Endothelial cell (in vitro differentiated cells): ENCODE measurements around the gene SPDYE3. TPM values are rescaled to one million over a fixed set of nuclear protein-coding genes. Genes with fewer than 3 reads are reported as not detected.
"Not testable (repeated sequence)": the region's sequence is repeated elsewhere in the genome, so short reads cannot be mapped to it uniquely, and the experiment has no call there.

Source experiments
- DNase-seq: peaks from one replicate; pipeline ENCODE4 v3.0.0; 2021; ENCODE audit warnings: low spot score
- H3K27ac Mint-ChIP-seq: one replicate; pipeline ENCODE4 v1.8.0; 2021; ENCODE audit warnings: mixed read lengths, inconsistent platforms; ENCODE audit not compliant: unreplicated experiment
- H3K27me3 Mint-ChIP-seq: one replicate; pipeline ENCODE4 v1.8.0; 2021; ENCODE audit warnings: mild to moderate bottlenecking, moderate library complexity, mixed read lengths, inconsistent platforms; ENCODE audit not compliant: unreplicated experiment
- H3K36me3 Mint-ChIP-seq: one replicate; pipeline ENCODE4 v1.8.0; 2021; ENCODE audit warnings: mild to moderate bottlenecking, low read depth, mixed read lengths, inconsistent platforms; ENCODE audit not compliant: unreplicated experiment
- H3K4me1 Mint-ChIP-seq: one replicate; pipeline ENCODE4 v1.8.0; 2021; ENCODE audit warnings: mild to moderate bottlenecking, mixed read lengths, inconsistent platforms; ENCODE audit not compliant: unreplicated experiment
- H3K4me3 Mint-ChIP-seq: one replicate; pipeline ENCODE4 v1.8.0; 2021; ENCODE audit warnings: mild to moderate bottlenecking, mixed read lengths, inconsistent platforms; ENCODE audit not compliant: unreplicated experiment
- H3K9me3 Mint-ChIP-seq: one replicate; pipeline ENCODE4 v1.8.0; 2021; ENCODE audit warnings: mixed read lengths, inconsistent platforms; ENCODE audit not compliant: unreplicated experiment
- total RNA-seq: library from RNA; stranded (reverse); fragmentation: NEBNext Ultra II Directional; extraction: Animal tissue kit (Norgen Biotek cat#: 25700); gene quantifications from one replicate; pipeline ENCODE4 v1.2.1, GENCODE V29; 2021; ENCODE audit not compliant: unreplicated experiment
- TF ChIP-seq, protein P1 (sequence below): fragments of 200-600 bp; sonication (generic); IDR thresholded peaks from one replicate; pipeline ENCODE4 v1.5.0; 2021; ENCODE audit warnings: antibody characterized with exemption; ENCODE audit not compliant: unreplicated experiment

SPDYE3 gene
- total RNA-seq, 1 donor from 2014 or later: not detected

DNA sequence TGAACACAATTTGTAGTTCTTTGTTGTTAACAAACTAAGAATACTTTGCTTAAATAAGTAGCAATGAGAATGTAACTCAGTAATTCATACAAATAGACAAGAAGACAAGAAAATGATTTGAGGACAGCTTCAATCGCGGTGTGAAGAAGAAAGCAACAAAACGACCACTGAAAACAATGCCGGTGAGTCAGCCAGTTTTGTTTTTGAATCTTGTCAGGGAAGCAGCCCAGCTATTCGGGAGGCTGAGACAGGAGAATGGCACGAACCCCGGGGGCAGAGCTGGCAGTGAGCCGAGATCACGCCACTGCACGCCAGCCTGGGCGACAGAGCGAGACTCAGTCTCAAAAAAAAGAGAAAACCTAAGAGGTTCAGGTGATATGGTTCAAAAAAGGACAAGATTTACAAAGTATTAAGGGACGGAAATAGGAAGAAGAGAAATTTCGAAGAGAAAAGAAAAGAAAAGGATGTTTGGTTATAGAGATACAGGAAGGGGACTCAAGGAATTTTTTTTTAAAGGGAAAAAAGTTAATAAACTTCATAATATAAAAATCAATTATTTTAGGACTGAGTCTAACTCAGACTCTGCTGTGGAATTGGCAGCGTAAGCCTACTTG is 30.7 kb downstream of the SPDYE3 start:
- H3K4me1 Mint-ChIP-seq, H3K9me3 Mint-ChIP-seq, DNase-seq, H3K27me3 Mint-ChIP-seq, H3K4me3 Mint-ChIP-seq, H3K36me3 Mint-ChIP-seq: not testable (repeated sequence)
- H3K27ac Mint-ChIP-seq: peak overlapping the region; percentile 61

DNA sequence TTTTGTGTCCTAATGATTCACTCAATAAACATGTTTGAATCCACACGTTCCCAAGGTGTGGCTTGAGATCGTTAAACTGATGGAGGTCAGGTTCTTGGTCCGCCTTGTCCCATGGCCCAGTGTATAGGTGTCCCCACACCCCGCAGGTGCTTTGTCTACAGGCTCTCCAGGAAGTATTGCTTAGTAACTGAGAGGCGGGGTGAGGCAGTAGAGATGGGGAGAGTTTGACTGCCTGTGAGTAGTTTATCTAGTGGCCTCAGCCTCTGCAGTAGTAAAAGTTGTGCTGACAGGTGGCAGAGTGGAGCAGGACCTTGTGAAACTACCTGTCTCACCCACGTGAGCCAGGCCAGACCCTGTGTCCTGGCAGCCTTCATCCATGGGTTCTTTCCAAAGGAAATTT is 33.8 kb downstream of the SPDYE3 start:
- H3K36me3 Mint-ChIP-seq: peaks cover 11% of the 10 kb centered on the region
- DNase-seq, H3K9me3 Mint-ChIP-seq, H3K27ac Mint-ChIP-seq, H3K27me3 Mint-ChIP-seq, H3K4me1 Mint-ChIP-seq: not testable (repeated sequence)
- H3K4me3 Mint-ChIP-seq: peak overlapping the region; percentile 21

DNA sequence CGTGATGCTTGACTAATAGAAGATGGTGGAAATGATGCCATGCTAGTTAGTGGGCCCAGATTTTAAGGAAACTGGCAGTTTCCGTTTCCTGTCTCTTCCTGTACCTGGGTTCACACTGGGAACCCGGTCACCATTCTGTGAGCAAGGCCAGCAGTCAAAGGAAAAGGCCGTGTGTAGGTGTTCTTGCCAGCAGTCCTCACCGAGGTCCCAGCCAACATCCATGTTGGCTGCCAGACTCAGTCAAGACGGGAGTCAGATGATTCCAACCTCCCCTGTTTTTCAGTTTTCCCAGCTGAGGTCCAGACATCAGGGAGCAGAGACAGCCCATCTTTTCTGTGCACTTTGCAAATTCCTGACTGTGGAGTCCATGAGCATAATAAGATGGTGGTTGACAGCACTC is 35.3 kb downstream of the SPDYE3 start:
- Mint-ChIP-seq H3K4me1 (no peaks in the 10 kb centered on the region), H3K27ac (no peak overlapping the region), H3K9me3 (no peaks in the 10 kb centered on the region), H3K27me3 (peaks cover 3% of the 10 kb centered on the region), H3K36me3 (peaks cover 16% of the 10 kb centered on the region), H3K4me3 (peak overlapping the region; percentile 56)
- TF ChIP-seq, protein P1, sequence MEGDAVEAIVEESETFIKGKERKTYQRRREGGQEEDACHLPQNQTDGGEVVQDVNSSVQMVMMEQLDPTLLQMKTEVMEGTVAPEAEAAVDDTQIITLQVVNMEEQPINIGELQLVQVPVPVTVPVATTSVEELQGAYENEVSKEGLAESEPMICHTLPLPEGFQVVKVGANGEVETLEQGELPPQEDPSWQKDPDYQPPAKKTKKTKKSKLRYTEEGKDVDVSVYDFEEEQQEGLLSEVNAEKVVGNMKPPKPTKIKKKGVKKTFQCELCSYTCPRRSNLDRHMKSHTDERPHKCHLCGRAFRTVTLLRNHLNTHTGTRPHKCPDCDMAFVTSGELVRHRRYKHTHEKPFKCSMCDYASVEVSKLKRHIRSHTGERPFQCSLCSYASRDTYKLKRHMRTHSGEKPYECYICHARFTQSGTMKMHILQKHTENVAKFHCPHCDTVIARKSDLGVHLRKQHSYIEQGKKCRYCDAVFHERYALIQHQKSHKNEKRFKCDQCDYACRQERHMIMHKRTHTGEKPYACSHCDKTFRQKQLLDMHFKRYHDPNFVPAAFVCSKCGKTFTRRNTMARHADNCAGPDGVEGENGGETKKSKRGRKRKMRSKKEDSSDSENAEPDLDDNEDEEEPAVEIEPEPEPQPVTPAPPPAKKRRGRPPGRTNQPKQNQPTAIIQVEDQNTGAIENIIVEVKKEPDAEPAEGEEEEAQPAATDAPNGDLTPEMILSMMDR: no peak
- DNase-seq: no peak

DNA sequence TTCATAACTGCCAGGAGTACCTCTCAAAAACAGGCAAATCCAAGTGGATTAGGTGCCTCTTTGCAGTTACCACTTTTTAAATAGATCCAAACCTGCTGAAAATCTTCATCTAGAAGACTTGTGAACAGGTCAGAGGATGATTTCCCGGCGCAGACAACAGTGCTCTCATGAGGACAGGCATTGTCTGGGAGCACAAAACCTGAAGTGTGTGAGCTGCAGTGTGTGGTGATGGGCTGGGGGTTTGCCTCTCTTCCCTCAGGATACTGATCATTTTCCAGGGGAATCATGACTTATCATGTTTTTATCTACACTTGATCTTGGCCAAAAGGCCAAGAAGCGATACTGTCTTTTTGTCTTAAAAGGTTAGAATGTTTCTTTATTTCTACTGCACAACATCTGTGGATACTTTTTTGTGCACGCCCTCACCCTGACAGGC is 36.6 kb downstream of the SPDYE3 start:
- H3K36me3 Mint-ChIP-seq: peaks cover 22% of the 10 kb centered on the region
- H3K9me3 Mint-ChIP-seq, DNase-seq, H3K4me1 Mint-ChIP-seq, H3K4me3 Mint-ChIP-seq, H3K27ac Mint-ChIP-seq, H3K27me3 Mint-ChIP-seq: not testable (repeated sequence)

DNA sequence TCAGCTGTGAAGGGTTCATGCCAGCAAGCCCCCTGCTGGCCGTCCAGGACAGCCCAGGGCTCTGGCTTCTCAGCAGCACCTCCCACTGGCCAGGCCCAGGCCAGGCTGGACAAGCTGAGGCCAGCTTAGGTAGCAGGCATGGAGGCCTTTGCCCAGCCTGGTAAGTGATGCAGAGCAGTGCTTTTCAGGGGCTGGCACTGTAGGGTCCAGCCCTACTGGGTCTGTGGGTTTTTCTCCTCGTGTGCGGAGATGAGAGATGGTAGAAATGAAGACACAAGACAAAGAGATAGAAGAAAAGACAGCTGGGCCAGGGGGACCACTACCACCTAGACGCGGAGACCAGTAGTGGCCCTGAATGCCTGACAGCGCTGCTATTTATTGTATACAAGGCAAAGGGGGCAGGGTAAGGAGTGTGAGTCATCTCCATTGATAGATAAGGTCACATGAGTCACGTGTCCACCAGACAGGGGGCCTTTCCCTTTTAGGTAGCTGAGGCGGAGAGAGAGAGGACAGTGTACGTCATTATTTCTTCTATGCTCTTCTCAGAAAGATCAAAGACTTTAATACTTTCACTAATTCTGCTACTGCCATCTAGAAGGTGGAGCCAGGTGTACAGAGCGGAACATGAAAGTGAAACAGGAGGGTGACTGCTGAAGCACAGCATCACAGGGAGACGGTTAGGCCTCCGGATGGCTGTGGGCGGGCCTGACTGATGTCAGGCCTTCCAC is 37.2 kb downstream of the SPDYE3 start:
- H3K36me3 Mint-ChIP-seq: peaks cover 26% of the 10 kb centered on the region
- peak; percentile 60 for DNase-seq
- H3K4me1 Mint-ChIP-seq, H3K4me3 Mint-ChIP-seq, H3K9me3 Mint-ChIP-seq, H3K27ac Mint-ChIP-seq, H3K27me3 Mint-ChIP-seq: not testable (repeated sequence)
- TF ChIP-seq, protein P1: peak; percentile 50

DNA sequence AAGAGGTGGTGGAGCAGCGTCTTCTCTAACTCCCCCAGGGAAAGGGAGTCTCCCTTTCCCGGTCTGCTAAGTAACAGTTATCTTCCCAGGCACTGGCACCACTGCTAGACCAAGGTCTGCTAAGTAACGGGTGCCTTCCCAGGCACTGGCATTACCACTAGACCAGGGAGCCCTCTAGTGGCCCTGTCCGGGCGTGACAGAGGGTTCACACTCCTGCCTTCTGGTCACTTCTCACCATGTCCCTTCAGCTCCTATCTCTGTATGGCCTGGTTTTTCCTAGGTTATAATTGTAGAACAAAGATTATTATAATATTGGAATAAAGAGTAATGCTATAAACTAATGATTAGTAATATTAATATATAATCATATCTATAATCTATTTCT is 37.8 kb downstream of the SPDYE3 start:
- peaks cover 26% of the 10 kb centered on the region for H3K36me3 Mint-ChIP-seq
- peak; percentile 83 for DNase-seq
- TF ChIP-seq, protein P1: peak; percentile 28
- not testable (repeated sequence) for H3K4me3 Mint-ChIP-seq, H3K27ac Mint-ChIP-seq, H3K9me3 Mint-ChIP-seq, H3K4me1 Mint-ChIP-seq, H3K27me3 Mint-ChIP-seq
